GM18907 (cell line): ENCODE data around the gene FFAR1.

Experiments
- ATAC-seq: cut with Tn5 transposase; IDR thresholded peaks from one replicate; pipeline ENCODE4 v1.9.1; 2021; ENCODE audit warnings: mild to moderate bottlenecking, moderate library complexity; ENCODE audit not compliant: unreplicated experiment

FFAR1 gene

GRCh38 chr19:35314858-35315470 is 32.7 kb upstream of the FFAR1 start:
- no peak for ATAC-seq

DNA sequence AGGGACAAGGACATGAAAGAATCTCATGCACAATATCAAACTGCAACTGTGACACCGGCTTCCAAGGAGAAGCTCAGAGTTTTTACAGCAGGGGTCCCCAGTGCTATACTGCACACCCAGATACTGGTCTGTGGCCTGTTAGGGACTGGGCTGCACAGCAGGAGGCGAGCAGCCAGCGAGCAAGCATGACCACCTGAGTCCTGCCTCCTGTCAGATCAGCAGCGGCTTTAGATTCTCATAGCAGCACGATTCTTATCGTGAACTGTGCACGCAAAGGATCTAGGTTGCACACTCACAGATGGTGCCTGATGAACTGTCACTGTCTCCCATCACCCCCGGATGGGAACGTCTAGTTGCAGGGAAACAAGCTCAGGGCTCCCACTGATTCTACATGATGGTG is 31.8 kb upstream of the FFAR1 start:
- no peak for ATAC-seq

DNA sequence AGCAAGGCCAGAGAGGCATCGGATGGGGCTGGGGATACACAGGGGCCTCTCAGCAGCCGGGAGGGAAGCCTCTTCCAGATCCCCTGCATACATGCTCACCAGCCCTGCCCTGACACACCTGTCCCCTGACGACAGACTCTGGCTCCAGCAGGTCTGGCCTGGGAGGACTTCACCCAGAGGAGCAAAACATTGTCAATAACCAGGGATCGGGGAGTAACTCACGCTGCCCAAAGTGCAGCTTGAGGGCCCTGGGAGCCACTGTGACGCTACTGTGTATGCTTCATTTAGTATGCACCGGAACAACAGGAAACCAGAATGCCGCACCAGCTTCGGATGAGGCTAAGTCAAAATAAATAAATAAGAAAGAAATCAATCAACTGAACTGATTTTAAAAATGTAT is 31.1 kb upstream of the FFAR1 start:
- ATAC-seq, result no peak

GRCh38 chr19:35317464-35318043 is 30.1 kb upstream of the FFAR1 start:
- ATAC-seq, result no peak

- no peak for ATAC-seq
Observed at GRCh38 chr19:35318679-35319448, 28.8 kb upstream of the FFAR1 start.

DNA sequence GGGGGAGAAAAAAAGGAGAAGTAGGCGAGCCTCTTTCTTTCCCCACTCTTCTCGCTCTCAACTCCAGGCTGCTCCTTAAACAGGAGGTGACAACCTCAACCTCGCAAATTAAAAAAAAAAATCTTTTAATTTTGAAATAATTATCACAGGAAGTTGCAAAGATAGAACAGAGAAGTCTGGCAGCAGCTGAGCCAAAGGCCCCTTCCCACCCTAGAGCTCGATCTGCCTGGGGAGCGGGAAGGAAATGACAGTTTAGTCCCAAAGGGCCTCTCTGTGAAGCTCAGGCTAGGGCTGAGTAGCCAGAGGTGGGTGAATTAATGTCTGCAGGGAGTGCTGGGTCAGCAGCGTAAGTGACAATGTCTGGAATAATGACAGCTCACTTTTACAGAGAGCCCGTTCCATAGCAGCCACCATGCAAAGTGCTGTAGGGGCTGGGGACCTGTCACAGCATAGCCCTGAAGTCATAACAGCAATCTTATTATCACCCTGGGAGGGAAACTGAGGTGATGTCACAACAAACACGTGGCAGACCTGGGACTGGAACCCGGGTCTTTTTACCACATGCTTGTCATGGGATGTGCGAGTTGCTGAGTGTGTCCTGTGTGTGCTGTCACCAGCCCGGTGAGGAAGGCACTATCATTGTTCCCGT is 27.5 kb upstream of the FFAR1 start:
- ATAC-seq, result no peak

DNA sequence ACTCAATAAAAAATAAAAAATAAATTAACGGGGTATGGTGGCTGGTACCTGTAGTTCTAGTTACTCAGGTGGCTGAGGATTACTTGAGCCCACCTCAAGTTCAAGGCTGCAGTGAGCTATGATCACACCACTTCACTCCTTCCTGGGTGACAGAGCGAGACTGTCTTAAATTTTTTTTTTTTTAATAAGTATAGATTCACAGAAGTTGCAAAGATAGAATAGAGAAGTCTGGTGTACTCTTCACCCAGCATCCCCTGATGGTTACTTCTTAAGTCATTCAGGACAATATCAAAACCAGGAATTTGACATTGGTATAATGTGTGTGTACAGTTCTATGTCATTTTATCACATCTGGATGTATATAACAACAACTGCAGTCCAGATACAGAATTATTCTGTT is 26.4 kb upstream of the FFAR1 start:
- no peak for ATAC-seq

- no peak for ATAC-seq
Observed at GRCh38 chr19:35322014-35322413, 25.7 kb upstream of the FFAR1 start.

- no peak for ATAC-seq
Observed at GRCh38 chr19:35327642-35328041, 20.1 kb upstream of the FFAR1 start.

DNA sequence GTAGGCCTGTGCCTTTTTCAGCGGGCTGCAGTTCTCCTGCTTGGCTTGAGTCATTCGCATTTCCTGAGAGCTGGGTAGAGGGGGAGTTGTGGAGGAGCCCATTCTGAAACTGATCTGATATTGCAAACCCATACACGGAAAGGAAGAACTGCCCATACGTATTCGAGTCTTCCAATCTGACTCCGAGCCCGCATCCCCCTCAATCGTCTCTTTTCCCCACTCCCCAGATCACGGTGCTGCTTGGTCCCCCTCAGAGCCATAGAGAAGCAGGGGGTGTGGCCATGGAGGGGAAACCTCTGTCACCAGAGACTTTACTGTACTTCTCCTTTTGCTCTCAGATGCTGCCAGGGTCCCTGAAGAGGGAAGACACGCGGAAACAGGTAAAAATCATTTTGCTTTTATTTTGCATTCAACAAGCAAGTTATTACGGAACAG is 18.8 kb upstream of the FFAR1 start, which contains the start of gene CD22:
CD22 (plus strand) TSS at position 337 of the 435 bp plus-strand sequence. CDS start 2,854 bp downstream, outside the sequence.
- peak; percentile 30 for ATAC-seq

DNA sequence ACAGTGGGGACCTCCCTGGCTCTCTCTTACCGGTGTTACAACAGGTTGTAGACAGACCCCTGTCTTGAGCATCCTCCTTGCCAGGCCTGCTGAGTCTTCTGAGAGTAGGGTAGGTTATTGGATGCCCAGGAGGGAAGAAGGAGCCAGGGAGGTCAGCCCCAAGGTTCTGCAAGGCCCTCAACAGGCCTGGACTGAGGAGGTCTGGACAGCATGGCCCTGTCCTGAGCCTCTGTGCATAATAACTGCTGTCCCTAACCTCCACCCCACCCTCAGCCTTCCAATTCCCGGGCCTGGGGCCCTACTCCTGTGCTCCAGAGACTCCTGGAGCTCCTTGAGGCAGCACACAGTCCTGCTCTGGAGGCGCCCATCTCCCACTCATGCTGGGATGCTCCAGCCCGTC is 18.4 kb upstream of the FFAR1 start:
- ATAC-seq, result no peak

GRCh38 chr19:35330475-35330874 is 17.2 kb upstream of the FFAR1 start:
- ATAC-seq, result peak; percentile 55

DNA sequence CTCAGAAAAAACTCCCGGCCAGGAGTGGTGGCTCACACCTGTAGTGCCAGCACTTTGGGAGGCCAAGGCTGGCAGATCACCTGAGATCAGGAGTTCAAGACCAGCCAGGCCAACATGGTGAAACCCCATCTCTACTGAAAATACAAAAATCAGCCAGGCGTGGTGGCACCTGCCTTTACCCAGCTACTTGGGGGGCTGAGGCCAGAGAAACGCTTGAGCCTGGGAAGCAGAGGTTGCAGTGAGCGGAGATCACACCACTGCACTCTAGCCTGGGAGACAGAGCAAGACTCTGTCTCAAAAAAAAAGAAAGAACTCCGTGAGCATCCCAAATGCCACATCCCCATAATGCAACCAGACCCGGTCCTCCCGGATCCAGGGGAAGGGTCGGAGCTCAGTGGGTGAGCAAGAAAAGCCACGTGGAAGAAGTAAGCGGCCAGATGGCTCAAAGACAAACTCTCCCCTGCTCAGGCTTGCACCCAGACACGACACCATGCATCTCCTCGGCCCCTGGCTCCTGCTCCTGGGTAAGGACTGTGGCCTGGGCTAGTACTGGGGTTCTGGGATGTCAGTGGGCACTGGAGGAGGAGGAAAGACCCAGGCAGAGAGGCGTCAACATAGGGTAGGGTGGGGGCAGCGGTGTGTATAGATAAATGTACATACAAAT is 16.0 kb upstream of the FFAR1 start:
- no peak for ATAC-seq

DNA sequence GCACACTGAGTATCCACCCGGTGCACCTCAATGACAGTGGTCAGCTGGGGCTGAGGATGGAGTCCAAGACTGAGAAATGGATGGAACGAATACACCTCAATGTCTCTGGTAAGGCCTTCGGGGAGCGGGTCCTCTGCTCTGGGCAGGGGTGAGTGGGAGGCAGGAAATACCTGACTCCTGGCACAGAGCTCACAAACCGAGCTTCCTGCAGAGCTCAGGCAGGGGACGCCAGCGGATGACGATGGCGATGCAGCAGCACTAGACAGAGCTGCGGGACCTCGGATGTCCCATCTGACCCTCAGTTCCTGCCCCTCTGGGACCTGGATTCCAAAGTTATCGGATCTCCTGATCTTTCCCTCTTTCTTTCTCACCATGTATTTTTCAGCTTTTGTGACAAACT is 14.9 kb upstream of the FFAR1 start:
- ATAC-seq, result no peak

DNA sequence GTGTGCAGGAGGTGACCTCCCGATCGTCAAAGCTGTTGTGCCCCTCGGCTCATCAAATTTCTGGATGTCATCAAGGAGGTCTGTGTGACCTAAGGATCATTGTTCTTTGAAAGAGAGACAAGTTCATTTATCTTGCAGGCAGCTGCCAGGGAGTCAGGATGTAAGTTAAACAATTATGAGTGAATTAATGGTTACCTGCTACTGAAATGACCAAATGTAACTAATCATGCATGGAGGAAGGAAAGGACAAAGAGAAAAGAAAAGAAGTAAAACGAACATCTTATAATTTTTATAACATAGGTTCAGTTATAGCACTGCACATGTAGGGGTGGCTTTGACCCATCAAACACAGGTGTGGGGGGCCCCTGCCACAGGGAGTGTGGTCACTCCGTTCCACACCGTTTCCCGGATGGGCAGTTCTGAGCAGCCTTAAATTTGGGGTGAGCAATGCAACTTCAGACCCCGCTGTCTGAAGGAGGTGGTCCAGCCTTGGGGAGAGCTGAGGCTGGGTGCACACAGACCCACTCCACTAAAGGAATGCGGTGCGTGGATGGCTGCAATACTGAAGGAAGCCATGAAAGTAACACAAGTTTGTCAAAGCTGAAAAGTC is 13.5 kb upstream of the FFAR1 start:
- no peak for ATAC-seq

GRCh38 chr19:35336166-35336955 is 11.3 kb upstream of the FFAR1 start:
- no peak for ATAC-seq

- no peak for ATAC-seq
Observed at GRCh38 chr19:35337097-35337983, 10.4 kb upstream of the FFAR1 start.

DNA sequence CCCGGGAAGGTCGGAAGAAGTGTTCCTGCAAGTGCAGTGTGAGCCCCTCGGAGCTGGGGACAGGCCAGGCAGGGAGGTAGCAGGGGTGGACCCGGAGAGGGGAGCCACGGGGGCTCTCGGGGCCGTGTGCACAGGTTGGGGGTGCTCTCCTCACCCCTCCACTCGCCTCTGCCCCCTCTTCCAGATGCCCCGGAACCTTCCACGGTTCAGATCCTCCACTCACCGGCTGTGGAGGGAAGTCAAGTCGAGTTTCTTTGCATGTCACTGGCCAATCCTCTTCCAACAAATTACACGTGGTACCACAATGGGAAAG is 9.8 kb upstream of the FFAR1 start:
- no peak for ATAC-seq

DNA sequence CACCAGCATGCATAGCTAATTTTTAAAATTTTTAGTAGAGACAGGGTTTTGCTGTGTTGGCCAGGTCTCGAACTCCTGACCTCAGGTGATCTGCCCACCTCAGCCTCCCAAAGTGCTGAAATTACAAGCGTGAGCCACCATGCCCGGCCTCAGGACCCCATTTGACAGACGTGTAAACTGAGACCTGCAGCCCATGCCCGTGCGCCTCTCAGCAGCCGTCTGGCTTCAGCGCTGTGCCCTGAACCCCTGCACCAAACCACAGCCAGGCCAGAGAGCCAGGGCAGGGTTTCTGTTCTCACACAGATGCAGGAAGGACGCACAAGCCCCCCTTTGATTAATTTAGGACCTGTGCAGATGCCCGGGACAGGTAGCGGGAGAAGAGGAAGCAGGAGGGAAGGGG is 7.3 kb upstream of the FFAR1 start:
- no peak for ATAC-seq
